Kidney (tissue), 14 donors: Measurements from ENCODE around the gene TMEM233. TPM values are rescaled to one million over a fixed set of nuclear protein-coding genes. Genes with fewer than 3 reads are reported as not detected.

ENCODE experiments used
- DNase-seq, 5 donors: peaks; one replicate each; pipeline ENCODE4 v3.0.0-alpha.2; 2013 to 2020
- FAIRE-seq: peaks from 2 replicates; lab custom pipeline; 2012; peaks lifted over from hg19 to GRCh38; lab: Jason Lieb, UNC
- H3K27ac ChIP-seq, 2 donors: one replicate each; pipeline ENCODE4 v1.7.0; 2013; ENCODE audit warnings: low read depth in 2 of 2, low read length in 2 of 2, inconsistent platforms in 1 of 2
- H3K27me3 ChIP-seq: one replicate; pipeline ENCODE4 v1.7.1; 2013; ENCODE audit warnings: low read length, inconsistent platforms; ENCODE audit not compliant: control insufficient read depth, insufficient read depth
- H3K36me3 ChIP-seq, 3 donors: one replicate each; pipeline versions ENCODE4 v1.7.0 to v1.7.1; 2013; ENCODE audit warnings: low read length in 3 of 3, control low read depth in 1 of 3, inconsistent platforms in 1 of 3; ENCODE audit not compliant: insufficient read depth in 3 of 3, control insufficient read depth in 2 of 3
- H3K4me1 ChIP-seq, 3 donors: one replicate each; pipeline versions ENCODE4 v1.7.0 to v1.7.1; 2013; ENCODE audit warnings: low read length in 3 of 3, inconsistent platforms in 1 of 3, low read depth in 1 of 3; ENCODE audit not compliant: control insufficient read depth in 2 of 3, insufficient read depth in 2 of 3
- H3K4me3 ChIP-seq, 3 donors: one replicate each; pipeline versions ENCODE4 v1.7.0 to v1.8.1; 2013; ENCODE audit warnings: low read length in 3 of 3, control low read depth in 1 of 3, inconsistent platforms in 1 of 3
- H3K9ac ChIP-seq, 3 donors: one replicate each; pipeline versions ENCODE4 v1.7.0 to v1.7.1; 2013; ENCODE audit warnings: low read length in 3 of 3, control low read depth in 1 of 3, inconsistent platforms in 1 of 3
- H3K9me3 ChIP-seq, 3 donors: one replicate each; pipeline versions ENCODE4 v1.7.0 to v1.7.1; 2013; ENCODE audit warnings: low read length in 3 of 3, control low read depth in 1 of 3, inconsistent platforms in 1 of 3; ENCODE audit not compliant: control insufficient read depth in 2 of 3, insufficient read depth in 1 of 3
- intact Hi-C: fragments of 100-400 bp; cut with DNase I; formaldehyde crosslinking; loops from one replicate; pipeline ENCODE4 v1.11.1; 2022
- polyA plus RNA-seq: library from polyadenylated mRNA; stranded (reverse); fragments of 350-450 nt; fragmentation: Illumina TruSeq; extraction: RNeasy Lipid Tissue Mini Kit (QIAGEN cat#74804); gene quantifications from one replicate; pipeline ENCODE4 v1.2.3, GENCODE V29; 2014; ENCODE audit warnings: low read depth, low replicate concordance; ENCODE audit not compliant: insufficient read depth
- total RNA-seq: library from RNA; stranded (reverse); fragmentation: NEBNext Ultra II Directional; extraction: Animal tissue kit (Norgen Biotek cat#: 25700); gene quantifications from one replicate; pipeline ENCODE4 v1.2.1, GENCODE V29; 2021
- TF ChIP-seq, protein P1 (sequence below): IDR thresholded peaks from 3 replicates; pipeline ENCODE4 v1.5.1; 2012; ENCODE audit warnings: mild to moderate bottlenecking, moderate library complexity, borderline replicate concordance; ENCODE audit not compliant: insufficient read depth; ENCODE audit errors: extremely low read depth
- donor health status: control.
- donor health status: control.
- donor health status: control.
- donor health status: control.
- donor health status: control.
- donor health status: DM: yes; HTN: yes; CAD: no.
- donor health status: Normal renal cell carcinoma (clear cell type).

TMEM233 gene
- total and polyA plus RNA-seq, 2 donors from 2014 or later, result 1.2 to 1.4 TPM

DNA sequence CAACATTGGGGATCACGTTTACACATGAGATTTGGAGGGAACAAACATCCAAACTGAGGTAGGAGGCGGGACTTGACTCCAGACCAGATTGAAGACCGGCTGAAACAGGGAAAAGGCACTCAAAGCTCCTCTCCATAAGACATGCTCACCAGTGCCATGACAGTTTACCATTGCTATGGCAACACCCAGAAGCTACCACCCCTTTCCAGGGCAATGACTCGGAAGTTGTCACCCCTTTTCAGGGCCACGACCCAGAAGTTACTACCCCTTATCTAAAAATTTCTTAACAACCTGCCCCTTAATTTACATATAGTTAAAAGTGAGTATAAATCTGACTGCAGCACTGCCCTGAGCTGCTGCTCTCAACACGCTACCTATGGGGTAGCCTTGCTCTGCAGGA, 34.1 kb downstream of the TMEM233 start:
- Histone ChIP-seq H3K4me3 (no peak overlapping the region), H3K27me3 (no peaks in the 10 kb centered on the region), H3K27ac (no peak overlapping the region), H3K9ac (no peak overlapping the region), H3K9me3 (no peaks in the 10 kb centered on the region), H3K4me1 (no peaks in the 10 kb centered on the region), H3K36me3 (no peaks in the 10 kb centered on the region)
- DNase-seq (no peak), FAIRE-seq (no peak)
- intact Hi-C loops, result no loop called here
- TF ChIP-seq, protein P1, sequence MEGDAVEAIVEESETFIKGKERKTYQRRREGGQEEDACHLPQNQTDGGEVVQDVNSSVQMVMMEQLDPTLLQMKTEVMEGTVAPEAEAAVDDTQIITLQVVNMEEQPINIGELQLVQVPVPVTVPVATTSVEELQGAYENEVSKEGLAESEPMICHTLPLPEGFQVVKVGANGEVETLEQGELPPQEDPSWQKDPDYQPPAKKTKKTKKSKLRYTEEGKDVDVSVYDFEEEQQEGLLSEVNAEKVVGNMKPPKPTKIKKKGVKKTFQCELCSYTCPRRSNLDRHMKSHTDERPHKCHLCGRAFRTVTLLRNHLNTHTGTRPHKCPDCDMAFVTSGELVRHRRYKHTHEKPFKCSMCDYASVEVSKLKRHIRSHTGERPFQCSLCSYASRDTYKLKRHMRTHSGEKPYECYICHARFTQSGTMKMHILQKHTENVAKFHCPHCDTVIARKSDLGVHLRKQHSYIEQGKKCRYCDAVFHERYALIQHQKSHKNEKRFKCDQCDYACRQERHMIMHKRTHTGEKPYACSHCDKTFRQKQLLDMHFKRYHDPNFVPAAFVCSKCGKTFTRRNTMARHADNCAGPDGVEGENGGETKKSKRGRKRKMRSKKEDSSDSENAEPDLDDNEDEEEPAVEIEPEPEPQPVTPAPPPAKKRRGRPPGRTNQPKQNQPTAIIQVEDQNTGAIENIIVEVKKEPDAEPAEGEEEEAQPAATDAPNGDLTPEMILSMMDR, result no peak

DNA sequence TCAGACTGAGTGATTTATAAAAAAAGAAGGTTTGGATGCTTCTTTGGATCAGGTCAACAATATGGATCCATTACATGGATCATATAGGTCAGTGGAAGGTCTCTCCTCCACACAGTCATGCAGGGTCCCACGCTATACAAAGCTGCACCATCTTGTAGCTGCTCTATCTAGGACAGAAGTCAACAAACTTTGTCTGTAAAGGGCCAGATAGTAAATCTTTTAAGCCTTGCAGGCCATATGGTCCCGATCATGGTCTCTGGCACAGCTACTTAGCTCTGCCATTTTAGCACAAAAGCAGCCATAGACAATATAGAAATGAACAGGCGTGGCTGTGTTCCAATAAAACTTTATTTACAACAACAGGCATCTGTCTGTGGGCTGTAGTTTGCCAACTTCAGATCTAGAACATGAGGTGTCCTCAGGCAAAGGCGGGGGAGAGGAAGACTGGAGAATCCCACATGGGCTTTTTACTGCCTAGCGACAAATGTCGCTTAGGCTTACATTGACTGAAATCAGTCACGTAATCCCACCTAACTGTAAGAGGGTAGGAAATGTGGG, 36.7 kb downstream of the TMEM233 start:
- H3K9me3 ChIP-seq, result no peaks in the 10 kb centered on the region
- no peaks in the 10 kb centered on the region for H3K36me3 ChIP-seq
- intact Hi-C loops, result no loop called here
- TF ChIP-seq, protein P1, result no peak
- H3K27me3 ChIP-seq, result no peaks in the 10 kb centered on the region
- no peaks in the 10 kb centered on the region for H3K4me1 ChIP-seq
- no peak overlapping the region for H3K4me3 ChIP-seq
- no peak for DNase-seq
- FAIRE-seq, result no peak
- no peak overlapping the region for H3K27ac ChIP-seq
- no peak overlapping the region for H3K9ac ChIP-seq

DNA sequence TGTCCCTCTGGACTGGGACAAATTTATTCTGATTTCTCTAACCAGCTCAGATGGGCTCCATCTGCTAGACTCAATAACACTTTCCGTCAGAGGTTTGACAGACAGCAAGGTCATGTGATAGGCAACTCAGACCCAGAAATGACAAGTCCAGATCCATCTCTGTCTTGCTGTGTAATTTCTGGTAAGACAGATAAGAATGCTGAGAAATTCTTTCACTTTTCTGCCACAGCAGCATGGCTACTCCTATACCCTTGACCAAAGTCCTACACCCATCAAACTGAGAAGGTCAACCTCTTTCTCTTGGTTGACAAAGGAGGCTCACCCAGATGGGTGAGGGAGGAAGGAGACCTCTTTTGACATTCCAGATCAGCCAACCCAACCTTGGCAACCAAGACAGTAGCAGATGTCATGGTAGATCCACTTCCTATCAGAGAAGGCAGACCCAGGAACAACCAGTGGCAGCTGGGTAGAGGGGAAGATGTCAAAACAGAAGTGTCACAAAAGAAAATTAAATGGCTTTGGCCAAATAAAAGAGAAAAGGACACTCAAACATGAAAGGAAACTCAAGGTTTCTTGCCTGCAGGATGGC, 37.5 kb downstream of the TMEM233 start:
- Histone ChIP-seq H3K4me3 (no peak overlapping the region), H3K27me3 (no peaks in the 10 kb centered on the region), H3K36me3 (no peaks in the 10 kb centered on the region), H3K27ac (no peak overlapping the region), H3K9me3 (no peaks in the 10 kb centered on the region), H3K4me1 (no peaks in the 10 kb centered on the region), H3K9ac (no peak overlapping the region)
- FAIRE-seq (no peak), DNase-seq (no peak)
- TF ChIP-seq, protein P1, result no peak
- intact Hi-C loops, result no loop called here
